ENCODE results near the gene NCS1.

DNA sequence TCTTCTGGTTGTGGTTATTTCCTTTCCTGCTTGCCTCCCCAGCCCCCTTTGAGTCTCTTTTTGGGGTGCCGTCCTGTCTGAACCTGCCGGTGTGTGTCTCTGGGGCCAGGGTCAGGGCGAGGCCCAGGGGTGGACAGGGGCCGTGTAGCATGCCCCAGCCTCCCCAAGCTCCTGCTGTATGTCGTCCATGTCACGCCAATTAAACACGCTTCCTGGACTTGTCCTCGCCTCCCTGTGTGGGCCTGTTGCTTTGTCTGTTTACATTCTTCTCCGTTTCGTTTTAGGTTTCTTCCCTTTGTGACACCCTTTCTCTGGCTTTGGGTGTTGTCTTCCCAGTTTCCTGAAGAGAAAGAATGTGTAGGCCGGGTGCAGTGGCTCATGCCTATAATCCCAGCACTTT is 64.9 kb downstream of the NCS1 start:
- no peak for TF ChIP-seq EZH2 (IDR thresholded peaks at IDR 0.05; ENCODE audit: insufficient read depth, poor library complexity, severe bottlenecking)
- TF ChIP-seq EZH2phosphoT487 (IDR thresholded peaks at IDR 0.05; ENCODE audit: insufficient read depth, low read depth): no peak
